LNCaP clone FGC (cell line): ENCODE data around the gene ZKSCAN2.
A peak's percentile ranks its signal among the peaks of the same experiment; 100 is the strongest.

ENCODE experiments used
- DNase-seq: peaks from one replicate; pipeline ENCODE4 v3.0.0-alpha.2; 2011; ENCODE audit warnings: low read depth
- H3K4me3 ChIP-seq: 2 replicates; pipeline ENCODE4 v1.5.1; 2011; ENCODE audit warnings: mild to moderate bottlenecking, low read depth, low read length, control low read depth
- CTCF ChIP-seq: IDR thresholded peaks from 2 replicates; pipeline ENCODE4 v1.5.1; 2012; ENCODE audit warnings: mild to moderate bottlenecking; ENCODE audit not compliant: control insufficient read depth, insufficient read depth; ENCODE audit errors: extremely low read depth

The ZKSCAN2 gene

GRCh38 chr16:25228372-25228771 is 29.3 kb downstream of the ZKSCAN2 start:
- no peak overlapping the region for H3K4me3 ChIP-seq
- TF ChIP-seq CTCF, result no peak
- no peak for DNase-seq

GRCh38 chr16:25224731-25225319 is 32.8 kb downstream of the ZKSCAN2 start:
- DNase-seq, result no peak
- no peak overlapping the region for H3K4me3 ChIP-seq
- TF ChIP-seq CTCF, result no peak

- H3K4me3 ChIP-seq, result no peak overlapping the region
- TF ChIP-seq CTCF, result no peak
- DNase-seq, result no peak
These were observed 33.7 kb downstream of the ZKSCAN2 start for GRCh38 chr16:25223964-25224363.

- DNase-seq, result no peak
- H3K4me3 ChIP-seq, result no peak overlapping the region
- no peak for TF ChIP-seq CTCF
These were observed 34.7 kb downstream of the ZKSCAN2 start for GRCh38 chr16:25222959-25223358.

GRCh38 chr16:25219070-25219737 is 38.4 kb downstream of the ZKSCAN2 start:
- no peak for TF ChIP-seq CTCF
- no peak overlapping the region for H3K4me3 ChIP-seq
- DNase-seq, result peak; percentile 52

- DNase-seq, result no peak
- H3K4me3 ChIP-seq, result no peak overlapping the region
These were observed 39.7 kb downstream of the ZKSCAN2 start for GRCh38 chr16:25217921-25218320.

More at GRCh38 chr16:25217921-25218320, 39.7 kb downstream of the ZKSCAN2 start:
- TF ChIP-seq CTCF, result no peak
